Measurements from ENCODE around the gene NCLN. TPM values are rescaled to one million over a fixed set of nuclear protein-coding genes. Genes with fewer than 3 reads are reported as not detected.

NCLN gene
- total and polyA plus RNA-seq, 9 of the 15 experiments (the other 6 are each of a cell fraction or from before 2014, with no cell fraction given) = 3.8 to 126 (median 39.6) TPM

- TF ChIP-seq, protein P1, sequence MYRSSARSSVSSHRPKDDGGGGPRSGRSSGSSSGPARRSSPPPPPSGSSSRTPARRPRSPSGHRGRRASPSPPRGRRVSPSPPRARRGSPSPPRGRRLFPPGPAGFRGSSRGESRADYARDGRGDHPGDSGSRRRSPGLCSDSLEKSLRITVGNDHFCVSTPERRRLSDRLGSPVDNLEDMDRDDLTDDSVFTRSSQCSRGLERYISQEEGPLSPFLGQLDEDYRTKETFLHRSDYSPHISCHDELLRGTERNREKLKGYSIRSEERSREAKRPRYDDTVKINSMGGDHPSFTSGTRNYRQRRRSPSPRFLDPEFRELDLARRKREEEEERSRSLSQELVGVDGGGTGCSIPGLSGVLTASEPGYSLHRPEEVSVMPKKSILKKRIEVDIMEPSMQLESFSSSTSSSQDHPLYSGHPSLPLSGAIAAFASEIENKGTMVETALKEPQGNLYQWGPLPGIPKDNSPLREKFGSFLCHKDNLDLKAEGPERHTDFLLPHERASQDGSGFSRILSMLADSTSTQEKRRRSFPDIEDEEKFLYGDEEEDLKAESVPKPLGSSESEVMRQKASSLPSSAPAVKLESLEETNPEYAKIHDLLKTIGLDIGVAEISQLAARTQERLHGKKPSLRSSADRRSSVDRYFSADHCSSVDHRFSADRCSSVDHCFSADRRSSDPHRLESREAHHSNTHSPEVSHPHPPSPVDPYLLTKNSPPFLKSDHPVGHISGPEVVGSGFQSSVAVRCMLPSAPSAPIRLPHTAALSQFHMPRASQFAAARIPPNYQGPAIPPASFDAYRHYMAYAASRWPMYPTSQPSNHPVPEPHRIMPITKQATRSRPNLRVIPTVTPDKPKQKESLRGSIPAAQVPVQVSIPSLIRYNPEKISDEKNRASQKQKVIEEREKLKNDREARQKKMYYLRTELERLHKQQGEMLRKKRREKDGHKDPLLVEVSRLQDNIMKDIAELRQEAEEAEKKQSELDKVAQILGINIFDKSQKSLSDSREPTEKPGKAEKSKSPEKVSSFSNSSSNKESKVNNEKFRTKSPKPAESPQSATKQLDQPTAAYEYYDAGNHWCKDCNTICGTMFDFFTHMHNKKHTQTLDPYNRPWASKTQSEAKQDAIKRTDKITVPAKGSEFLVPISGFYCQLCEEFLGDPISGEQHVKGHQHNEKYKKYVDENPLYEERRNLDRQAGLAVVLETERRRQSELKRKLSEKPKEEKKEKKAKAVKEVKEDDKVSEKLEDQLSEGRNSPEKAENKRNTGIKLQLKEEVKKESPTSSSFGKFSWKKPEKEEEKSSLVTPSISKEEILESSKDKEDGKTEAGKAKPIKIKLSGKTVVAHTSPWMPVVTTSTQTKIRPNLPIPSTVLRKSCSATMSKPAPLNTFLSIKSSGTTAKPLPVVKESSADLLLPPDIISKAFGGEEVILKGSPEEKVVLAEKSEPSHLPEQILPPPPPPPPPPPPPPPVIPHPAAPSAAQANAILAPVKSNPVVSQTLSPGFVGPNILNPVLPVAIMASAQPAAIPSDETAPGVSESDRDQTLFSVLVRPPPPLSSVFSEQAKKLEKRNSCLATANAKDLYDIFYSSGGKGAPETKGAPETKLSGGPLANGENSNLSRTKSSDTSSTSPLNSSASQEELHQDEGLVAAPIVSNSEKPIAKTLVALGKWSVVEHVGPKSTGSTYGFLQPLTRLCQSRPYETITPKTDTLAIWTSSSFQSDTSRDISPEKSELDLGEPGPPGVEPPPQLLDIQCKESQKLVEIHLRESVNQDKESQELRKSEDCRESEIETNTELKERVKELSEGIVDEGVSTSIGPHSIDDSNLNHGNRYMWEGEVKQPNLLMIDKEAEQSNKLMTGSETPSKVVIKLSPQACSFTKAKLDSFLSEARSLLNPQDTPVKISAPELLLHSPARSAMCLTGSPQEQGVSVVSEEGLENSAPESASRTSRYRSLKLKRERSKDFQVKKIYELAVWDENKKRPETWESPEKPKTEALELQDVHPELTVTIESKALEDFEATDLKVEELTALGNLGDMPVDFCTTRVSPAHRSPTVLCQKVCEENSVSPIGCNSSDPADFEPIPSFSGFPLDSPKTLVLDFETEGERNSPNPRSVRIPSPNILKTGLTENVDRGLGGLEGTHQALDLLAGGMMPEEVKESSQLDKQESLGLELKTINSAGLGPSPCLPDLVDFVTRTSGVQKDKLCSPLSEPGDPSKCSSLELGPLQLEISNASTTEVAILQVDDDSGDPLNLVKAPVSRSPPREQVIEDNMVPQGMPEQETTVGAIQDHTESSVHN (IDR thresholded peaks at IDR 0.05; ENCODE audit: borderline replicate concordance in 1 of 2, low read depth in 1 of 2) = no peak; a peak in 1 of 4 replicates
- no peak for TF ChIP-seq ELF4 (CRISPR knock-in tag; IDR thresholded peaks at IDR 0.05)
- peak; percentile 70 for TF ChIP-seq SMARCA4 (IDR thresholded peaks at IDR 0.05)
- 0 out of 4 replicates have a peak, but pooled peaks of 1 of the 2 experiments have one; percentile 20 for TF ChIP-seq TEAD1 (CRISPR knock-in tag; IDR thresholded peaks at IDR 0.05)
- 0 out of 2 replicates have a peak, but pooled peaks have one; percentile 15 for TF ChIP-seq CXXC5 (CRISPR knock-in tag; IDR thresholded peaks at IDR 0.05)
- TF ChIP-seq ATF4 (CRISPR knock-in tag; IDR thresholded peaks at IDR 0.05) = no peak; the same call in 1 of the 2 replicates
- TF ChIP-seq CTBP1 (IDR thresholded peaks at IDR 0.05; ENCODE audit: borderline replicate concordance) = peak; percentile 35; the same call in 1 of the 2 replicates
- no peak for TF ChIP-seq ZNF75A (CRISPR knock-in tag; IDR thresholded peaks at IDR 0.05)
- TF ChIP-seq MIER1 (IDR thresholded peaks at IDR 0.05; ENCODE audit: low read depth) = peak; percentile 70
- TF ChIP-seq ZSCAN29 (IDR thresholded peaks at IDR 0.05) = no peak
- TF ChIP-seq RBM34 (IDR thresholded peaks at IDR 0.05; ENCODE audit: borderline replicate concordance, insufficient read depth, low read length) = no peak
- TF ChIP-seq RCOR1 (IDR thresholded peaks at IDR 0.05; ENCODE audit: borderline replicate concordance in 1 of 2, low read depth in 2 of 2, low read length in 2 of 2) = peak; percentile 39 to 95; a peak in 3 of 4 replicates
- no peak for TF ChIP-seq TFE3 (CRISPR knock-in tag; IDR thresholded peaks at IDR 0.05)
- no peak for TF ChIP-seq ZNF354B (CRISPR knock-in tag; IDR thresholded peaks at IDR 0.05)
- no peak for TF ChIP-seq NR4A1 (CRISPR knock-in tag; IDR thresholded peaks at IDR 0.05)
- TF ChIP-seq NR4A1 (tag; IDR thresholded peaks at IDR 0.05) = 0 out of 2 replicates have a peak, but pooled peaks have one; percentile 26
- peak; percentile 87 for TF ChIP-seq TCF3 (CRISPR knock-in tag; IDR thresholded peaks at IDR 0.05)
These were observed 1.7 kb upstream of the NCLN start (continued) for GRCh38 chr19:3183721-3184641.
